ENCODE results near the gene ZNF335.
"Not testable (repeated sequence)": the region's sequence is repeated elsewhere in the genome, so short reads cannot be mapped to it uniquely, and the experiment has no call there.

The ZNF335 gene

DNA sequence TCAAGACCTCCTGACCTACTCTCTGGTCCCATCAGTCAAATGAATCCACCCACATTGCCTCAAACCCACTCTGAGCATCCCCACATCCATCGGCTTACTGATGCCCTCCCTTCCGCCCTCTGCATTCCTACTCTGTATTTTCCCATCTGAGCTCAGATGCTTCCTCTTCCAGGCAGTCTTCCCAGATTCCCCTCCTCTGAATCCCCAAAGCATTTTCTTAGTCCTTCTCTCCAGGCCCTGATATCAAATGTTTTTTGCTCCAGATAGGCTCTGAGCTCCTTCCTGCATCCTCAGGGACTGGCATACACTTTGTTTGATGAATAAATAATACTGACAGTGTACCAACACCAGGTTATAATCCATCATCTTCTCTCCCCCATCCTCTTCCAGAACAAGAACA is 63.9 kb downstream of the ZNF335 start:
- DNase-seq = no peak

DNA sequence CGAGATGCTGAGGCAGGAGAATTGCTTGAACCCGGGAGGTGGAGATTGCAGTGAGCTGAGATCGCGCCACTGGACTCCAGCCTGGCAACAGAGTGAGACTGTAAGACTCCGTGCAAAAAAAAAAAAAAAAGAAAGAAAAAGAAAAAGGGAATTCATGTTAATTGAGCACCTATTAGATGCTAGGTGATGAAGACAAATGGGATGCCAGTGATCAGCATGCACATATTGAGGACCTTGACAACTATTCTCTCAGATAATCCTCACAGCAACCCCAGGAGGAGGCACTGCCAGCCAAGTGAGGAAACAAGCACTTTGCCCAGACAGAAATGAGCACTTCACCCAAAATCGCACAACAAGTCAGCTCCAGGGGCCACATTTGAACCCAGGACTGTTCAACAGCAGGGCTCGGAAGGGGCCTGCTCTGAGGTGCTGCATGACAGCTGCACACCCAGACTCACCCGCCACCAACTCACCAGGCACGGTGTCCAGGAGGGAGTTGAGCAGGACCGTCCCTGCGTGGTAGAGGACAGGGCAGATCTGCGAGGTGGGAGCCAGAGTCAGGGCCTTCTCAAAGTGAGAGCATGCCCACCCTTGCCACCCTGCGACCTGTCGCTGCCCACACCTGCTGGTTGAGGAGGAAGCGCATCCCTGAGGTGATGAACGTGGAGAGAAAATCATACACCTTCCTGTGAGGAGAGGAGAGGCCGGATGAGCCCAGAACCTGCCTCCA is 64.6 kb downstream of the ZNF335 start:
- no peak for DNase-seq

DNA sequence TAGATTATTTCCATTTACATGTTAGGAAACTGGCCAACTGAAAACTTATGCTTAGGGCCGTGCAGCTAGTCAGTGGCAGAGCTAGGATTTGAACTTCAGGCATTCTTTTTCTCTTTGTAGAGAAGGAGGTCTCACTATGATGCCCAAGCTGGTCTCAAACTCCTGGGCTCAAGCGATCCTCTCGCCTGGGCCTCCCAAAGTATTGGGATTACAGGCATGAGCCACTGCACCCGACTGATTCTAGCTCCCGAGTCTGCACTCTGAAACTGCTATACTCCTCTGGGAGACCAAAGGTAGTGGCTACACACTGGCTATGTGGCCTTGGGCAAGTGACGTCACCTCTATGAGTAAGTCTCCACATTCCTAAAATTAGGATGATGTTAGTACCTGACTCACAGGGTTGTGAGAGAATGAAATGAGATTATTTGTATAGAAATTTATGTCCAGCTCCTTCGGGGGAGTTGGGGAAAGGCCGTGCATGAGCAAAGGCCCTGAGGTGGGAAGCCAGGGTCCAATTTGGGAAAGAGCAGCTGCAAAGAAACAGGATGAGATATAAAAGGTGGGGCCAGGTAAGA is 66.4 kb downstream of the ZNF335 start:
- peak; percentile 58 for DNase-seq

DNA sequence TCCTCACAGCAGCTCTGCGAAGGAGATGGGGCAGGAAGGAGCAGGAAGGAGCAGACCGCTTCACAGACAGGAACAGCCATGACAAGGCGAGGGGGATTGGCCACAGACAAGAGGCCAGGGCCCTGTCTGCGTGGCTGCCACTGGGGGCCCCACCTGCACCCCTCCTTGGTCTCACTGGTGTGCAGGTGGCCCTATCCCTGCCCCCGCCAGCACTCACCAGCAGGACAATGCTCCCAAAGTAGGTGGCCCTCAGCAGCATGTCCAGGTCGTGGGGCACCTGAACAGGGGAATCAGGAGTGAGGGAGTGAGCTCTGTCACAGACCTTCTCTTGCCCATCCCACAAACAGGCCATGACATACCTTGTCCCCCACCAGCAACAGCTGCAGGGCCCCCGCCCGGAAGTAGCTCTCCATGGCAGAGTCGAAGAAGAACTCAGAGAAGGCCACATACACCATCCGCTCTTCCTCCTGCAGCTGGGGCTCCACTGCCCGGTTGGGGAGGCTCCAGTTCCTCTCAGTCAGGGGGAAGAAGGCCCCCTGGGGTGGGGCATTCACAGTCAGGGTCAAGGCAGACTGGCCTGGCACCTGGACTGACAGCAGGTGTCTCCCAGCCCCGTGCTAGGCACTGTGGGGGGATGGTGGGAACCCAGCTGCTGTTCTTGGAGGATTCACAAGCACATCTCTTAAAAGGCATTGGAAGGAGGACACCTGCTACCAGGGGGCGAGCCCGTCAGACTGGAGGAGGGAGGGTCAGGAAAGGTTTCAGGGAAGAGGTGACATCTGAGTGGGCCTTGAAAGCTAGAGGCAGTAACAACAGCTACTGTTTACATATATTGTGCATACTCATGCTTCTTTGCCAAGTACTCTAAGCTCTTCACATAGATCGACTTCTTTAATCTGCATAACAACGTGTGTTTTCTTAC is 67.2 kb downstream of the ZNF335 start:
- DNase-seq = no peak

DNA sequence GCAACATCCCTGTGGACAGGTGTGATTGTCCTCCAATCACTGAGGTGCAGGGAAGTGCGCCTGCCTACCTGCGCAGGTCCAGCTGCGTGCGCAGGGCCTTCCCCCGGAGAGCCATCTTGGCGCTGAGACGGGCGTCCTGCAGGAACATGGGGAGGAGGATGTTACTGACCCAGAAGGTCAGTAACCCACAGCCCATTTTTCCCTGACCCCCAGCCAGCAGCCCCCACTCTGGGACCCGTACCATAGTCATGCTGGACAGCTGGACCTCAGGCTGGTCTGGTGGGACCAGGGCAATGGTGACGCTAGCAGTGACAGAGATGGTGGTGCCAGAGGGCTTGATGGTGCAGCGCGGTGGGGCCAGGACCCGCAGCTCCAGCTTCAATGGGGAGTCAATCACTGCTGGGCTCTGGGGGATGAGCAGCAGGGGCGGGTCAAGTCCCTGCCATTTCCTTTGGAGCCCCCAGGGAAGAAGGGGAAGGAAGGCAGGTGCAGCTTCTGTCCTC is 69.8 kb downstream of the ZNF335 start:
- DNase-seq = no peak

DNA sequence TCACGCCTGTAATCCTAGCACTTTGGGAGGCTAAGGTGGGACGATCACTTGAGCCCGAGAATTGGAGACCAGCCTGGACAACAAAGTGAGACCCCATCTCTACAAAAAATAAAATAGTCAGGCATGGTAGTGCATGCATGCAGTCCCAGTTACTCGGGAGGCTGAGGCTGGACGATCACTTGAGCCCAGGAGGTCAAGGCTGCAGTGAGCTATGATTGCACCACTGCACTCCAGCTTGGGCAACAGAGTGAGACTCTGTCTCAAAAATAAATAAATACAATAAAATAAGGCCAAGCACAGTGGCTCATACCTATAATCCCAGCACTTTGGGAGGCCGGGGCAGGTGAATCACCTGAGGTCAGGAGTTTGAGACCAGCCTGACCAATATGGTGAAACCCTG is 70.7 kb downstream of the ZNF335 start:
- DNase-seq = not testable (repeated sequence)

DNA sequence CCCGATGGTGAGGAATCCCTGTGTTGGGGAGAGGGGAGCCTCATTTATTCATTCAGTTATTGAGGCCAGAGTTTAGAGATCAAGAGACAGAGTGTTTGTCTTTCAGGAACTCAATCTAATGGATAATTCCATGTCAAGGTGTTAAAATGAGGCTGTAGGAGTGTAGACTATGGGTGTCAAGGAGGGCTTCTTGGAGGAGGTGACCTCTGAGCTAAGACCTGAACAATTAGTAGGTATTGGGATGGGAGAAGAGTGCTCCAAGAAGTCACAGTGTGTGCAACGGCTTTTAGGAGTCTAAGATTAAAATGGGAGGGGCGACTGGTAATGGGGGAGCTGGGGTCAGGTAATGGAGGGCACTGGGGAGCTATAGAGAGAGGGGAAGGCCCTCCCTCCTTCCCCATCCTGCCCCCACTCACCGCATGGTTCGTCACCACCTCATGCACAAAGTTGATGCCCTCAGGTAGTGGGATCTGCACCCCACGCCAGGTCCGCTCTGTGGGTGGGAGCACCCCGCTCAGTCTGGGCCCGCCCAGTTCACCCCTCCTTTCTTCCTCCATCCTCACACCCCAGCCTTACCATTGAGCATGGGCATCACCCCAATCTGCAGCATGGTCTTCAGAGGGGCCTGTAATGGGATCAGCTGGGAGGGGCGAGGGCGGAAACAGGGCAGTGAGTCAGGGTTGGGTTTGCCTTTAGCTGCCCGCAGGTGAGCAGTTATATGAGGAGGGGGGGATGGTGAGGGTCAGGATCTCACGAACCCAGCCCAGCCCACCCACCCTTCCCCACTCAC is 72.8 kb downstream of the ZNF335 start:
- DNase-seq = no peak

Data from fibroblast of upper back skin (primary cell).